ELR (cell line): Measurements from ENCODE around the gene RXRA.
A peak's percentile ranks its signal among the peaks of the same experiment; 100 is the strongest.

Experiments
- DNase-seq: peaks from one replicate; pipeline ENCODE4 v3.0.0-alpha.2; 2015; ENCODE audit warnings: low read depth

The RXRA gene

GRCh38 chr9:134454476-134454857 is 128.2 kb downstream of the RXRA start:
- no peak for DNase-seq

GRCh38 chr9:134455021-134455471 is 128.8 kb downstream of the RXRA start:
- no peak for DNase-seq

- DNase-seq = no peak
Observed at GRCh38 chr9:134455537-134455933, 129.3 kb downstream of the RXRA start.

GRCh38 chr9:134455934-134456755 is 129.9 kb downstream of the RXRA start:
- peak; percentile 98 for DNase-seq

GRCh38 chr9:134456756-134457305 is 130.6 kb downstream of the RXRA start:
- no peak for DNase-seq

GRCh38 chr9:134457321-134458206 is 131.3 kb downstream of the RXRA start:
- DNase-seq = no peak

GRCh38 chr9:134458207-134459108 is 132.2 kb downstream of the RXRA start:
- DNase-seq = peak; percentile 32

GRCh38 chr9:134459164-134459563 is 132.9 kb downstream of the RXRA start:
- no peak for DNase-seq

- DNase-seq = no peak
Observed at GRCh38 chr9:134459573-134459972, 133.3 kb downstream of the RXRA start.

GRCh38 chr9:134460206-134460605 is 134.0 kb downstream of the RXRA start:
- DNase-seq = no peak

GRCh38 chr9:134460896-134461295 is 134.6 kb downstream of the RXRA start:
- no peak for DNase-seq

GRCh38 chr9:134461426-134461982 is 135.2 kb downstream of the RXRA start:
- DNase-seq = peak; percentile 36

- DNase-seq = no peak
Observed at GRCh38 chr9:134462318-134462717, 136.1 kb downstream of the RXRA start.

GRCh38 chr9:134463280-134463679 is 137.0 kb downstream of the RXRA start:
- DNase-seq = no peak

- DNase-seq = no peak
Observed at GRCh38 chr9:134466869-134467616, 140.8 kb downstream of the RXRA start.

GRCh38 chr9:134468358-134468757 is 142.1 kb downstream of the RXRA start:
- DNase-seq = no peak

GRCh38 chr9:134469041-134469875 is 143.0 kb downstream of the RXRA start:
- no peak for DNase-seq

GRCh38 chr9:134472256-134472655 is 146.0 kb downstream of the RXRA start:
- no peak for DNase-seq
